HG03342 (cell line): ENCODE data around the gene FGD5.

ENCODE experiments used
- ATAC-seq: cut with Tn5 transposase; IDR thresholded peaks from one replicate; pipeline ENCODE4 v1.9.1; 2021; ENCODE audit warnings: mild to moderate bottlenecking, moderate library complexity; ENCODE audit not compliant: unreplicated experiment

The FGD5 gene

GRCh38 chr3:14922863-14923262 is 104.1 kb downstream of the FGD5 start:
- no peak for ATAC-seq

DNA sequence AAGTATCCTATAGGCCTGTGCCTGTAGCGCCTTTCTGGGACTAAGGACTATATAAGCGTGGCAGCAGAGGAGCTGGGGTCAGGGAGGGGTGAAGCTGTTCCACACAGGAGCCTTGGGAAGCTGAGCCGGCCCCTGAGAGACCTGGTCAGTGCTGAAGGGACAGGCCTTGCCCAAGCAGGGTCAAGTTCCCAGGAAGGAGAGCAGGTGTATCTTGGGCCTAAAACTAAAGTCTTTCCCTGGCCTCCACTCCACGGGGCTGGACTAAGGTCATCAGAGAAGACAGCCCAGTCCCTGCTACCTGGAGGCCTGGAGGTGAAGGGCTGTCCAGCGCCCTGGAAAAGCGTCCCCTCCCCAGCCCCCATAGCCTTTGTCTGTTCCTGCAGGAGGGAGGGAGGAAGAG is 104.7 kb downstream of the FGD5 start:
- no peak for ATAC-seq

GRCh38 chr3:14925729-14926591 is 107.2 kb downstream of the FGD5 start:
- no peak for ATAC-seq

DNA sequence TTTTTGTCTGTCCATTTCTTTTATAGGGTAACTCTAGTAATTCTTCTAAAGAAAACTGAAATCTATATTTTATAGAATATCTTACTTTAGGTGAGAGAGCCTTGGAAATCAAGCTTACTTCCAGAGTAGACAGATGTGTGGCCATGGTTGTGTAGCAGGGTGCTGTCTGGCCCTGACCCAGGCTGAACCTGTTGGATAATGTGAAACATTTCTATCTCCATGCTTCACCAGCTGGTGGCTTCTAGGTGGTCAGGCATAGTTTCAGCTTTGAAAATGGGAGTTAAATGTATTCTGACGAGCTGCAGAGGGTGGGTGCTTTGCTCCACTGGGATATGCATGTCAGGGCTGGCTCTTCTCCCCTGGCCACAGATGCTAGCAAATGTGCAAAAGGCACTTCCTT is 107.8 kb downstream of the FGD5 start:
- ATAC-seq = no peak

- ATAC-seq = no peak
These were observed 108.5 kb downstream of the FGD5 start for GRCh38 chr3:14927308-14927707.

DNA sequence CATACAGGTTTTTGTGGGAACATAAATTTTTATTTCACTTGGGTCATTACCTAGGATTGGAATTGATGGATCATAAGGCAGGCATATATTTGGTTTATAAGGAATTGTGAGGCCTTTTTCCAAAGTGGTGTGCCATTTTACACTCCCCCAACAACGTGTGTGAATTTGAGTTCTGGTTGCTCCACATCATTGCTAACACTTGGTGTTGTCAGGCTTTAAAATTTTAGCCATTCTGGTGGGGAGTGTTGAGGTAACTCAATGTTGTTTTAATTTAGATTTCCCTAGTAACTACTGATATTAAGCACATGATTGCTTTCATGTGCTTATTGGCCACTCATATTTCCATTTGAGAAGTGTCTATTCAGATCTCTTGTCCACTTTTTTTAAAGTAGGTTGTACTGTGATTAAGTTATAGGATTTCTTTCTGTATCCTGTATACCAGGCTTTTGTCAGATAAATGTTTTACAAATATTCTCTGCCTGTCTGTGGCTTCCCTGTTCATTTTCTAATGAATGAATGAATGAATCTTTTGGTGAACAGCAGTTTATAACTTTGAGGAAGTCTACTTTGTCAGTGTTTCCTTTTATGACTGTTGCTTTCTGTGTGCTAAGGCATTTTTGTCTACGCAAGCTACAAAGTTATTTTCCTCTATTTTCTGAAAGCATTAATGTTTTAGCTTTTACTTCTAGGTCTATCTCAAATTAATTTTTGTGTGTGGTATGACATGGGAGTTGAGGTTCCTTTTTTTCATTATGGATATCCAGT is 110.7 kb downstream of the FGD5 start:
- ATAC-seq = no peak

GRCh38 chr3:14933820-14934425 is 115.2 kb downstream of the FGD5 start:
- ATAC-seq = no peak

DNA sequence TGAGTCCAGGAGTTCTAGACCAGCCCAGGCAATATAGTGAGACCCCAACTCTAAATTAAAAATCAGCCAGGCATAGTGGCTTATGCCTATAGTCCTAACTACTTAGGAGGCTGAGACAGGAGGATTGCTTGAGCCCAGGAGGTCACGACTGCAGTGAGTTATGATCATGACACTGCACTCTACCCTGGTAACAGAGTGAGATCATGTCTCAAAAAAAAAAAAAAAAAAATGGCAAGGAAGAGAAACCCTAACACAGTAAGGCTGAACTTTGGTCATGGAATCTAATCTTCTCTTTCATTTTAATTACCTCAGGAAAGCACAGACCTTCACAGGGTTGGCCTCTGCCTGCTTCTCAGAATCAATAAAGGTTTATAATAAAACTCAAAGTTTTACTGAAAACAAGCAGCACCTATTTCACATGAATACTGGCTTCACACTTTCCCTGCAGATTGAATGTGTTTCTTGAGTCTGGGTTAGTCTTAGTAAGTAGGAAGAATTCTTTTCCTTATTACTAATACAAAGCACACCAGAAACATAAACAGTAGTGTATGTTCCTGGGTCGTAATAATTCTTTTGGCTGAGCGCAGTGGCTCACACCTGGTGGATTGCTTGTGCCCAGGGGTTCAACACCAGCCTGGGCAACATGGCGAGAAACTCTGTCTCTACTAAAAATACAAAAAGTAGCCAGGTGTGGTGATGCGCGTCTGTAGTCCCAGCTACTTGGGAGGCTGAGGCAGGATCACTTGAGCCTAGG is 117.0 kb downstream of the FGD5 start:
- ATAC-seq = no peak

GRCh38 chr3:14938954-14939353 is 120.2 kb downstream of the FGD5 start:
- no peak for ATAC-seq

GRCh38 chr3:14941871-14942270 is 123.1 kb downstream of the FGD5 start:
- ATAC-seq = no peak

- peak; percentile 21 for ATAC-seq
These were observed 124.3 kb downstream of the FGD5 start for GRCh38 chr3:14943042-14943441.

DNA sequence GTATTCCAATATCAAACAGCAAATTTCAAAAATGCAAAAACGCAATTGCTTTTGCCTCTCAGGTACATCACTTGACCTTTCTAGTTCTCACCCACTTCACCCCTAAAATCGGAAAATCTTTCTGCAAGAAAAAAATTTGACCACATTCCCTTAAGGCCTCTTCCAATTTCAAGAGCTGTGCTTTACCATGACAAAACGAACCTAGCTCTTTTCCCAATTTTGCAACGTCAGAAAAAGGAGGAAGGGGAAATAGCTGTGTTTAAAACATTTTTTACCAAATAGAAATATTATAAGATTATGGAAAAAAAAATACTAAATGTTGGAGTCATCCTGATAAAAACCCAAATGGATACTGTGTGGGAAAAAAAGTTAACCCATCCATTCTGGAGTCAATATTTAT is 127.5 kb downstream of the FGD5 start:
- no peak for ATAC-seq

- ATAC-seq = no peak
These were observed 128.0 kb downstream of the FGD5 start for GRCh38 chr3:14946739-14947099.

DNA sequence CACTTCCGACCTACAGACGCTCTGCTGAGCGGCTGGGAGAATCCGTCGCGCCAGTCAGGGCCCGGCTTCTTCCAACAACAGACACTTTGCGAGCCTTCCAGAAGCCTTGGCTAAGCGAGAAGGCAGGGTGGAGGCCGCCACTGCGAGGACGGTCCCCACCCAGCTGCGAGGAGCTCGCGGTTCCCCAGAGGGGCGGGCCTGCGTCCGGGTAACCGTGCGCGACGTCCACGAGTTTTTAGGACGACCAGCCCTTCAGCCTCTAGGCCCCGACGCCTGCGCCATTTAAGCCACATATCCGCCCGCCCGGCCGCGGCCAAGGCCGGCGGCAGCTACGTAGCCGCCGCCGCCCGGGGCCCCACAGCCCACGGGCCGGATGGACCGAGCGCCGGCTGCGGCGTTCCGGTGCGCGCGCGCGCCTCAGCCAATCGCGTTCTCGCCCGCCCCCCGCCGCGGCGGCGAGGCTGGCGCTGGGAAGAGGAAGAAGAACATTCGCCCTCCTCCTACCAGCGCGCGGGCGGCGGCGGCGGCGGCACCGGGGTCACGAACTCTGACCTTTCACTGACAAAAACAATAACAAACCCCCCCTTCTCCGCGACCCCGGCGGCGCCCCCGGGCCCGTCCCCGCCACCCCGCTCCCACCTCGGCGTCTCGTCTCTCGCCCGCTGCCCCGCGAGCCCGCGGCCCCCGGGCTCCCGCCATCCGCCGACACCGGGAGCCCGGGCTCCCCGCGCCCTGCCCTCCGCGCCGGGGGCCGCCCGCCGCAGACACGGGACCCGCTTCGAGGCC is 128.5 kb downstream of the FGD5 start, which contains the start of gene NR2C2:
Gene NR2C2 (plus strand): TSS at position 484 of the 786 bp plus-strand sequence. CDS start 56,332 bp downstream, outside the sequence.
- ATAC-seq = peak; percentile 45

GRCh38 chr3:14947886-14948608 is 129.3 kb downstream of the FGD5 start:
- peak; percentile 87 for ATAC-seq

DNA sequence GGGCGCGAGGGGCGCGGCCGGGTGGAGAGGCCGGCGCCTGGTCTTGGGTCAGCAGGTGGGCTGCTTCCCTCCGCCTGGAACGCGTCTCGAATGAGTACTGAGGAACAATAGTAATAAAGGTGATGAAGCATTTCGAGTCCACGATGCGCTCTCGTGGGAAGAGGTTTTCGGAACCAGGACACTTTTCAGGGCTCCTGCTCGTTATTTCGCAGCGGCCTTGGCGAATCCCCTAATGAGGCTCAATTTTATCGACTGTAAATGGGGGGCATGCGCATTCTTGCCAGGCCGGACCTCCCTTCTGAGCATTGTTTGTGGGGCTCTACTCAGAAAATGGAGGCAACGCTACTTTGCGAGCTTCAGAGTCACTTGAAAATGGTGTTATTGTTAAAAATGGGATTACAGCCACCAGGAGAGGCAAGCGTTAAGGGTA is 129.9 kb downstream of the FGD5 start:
- no peak for ATAC-seq

GRCh38 chr3:14949126-14949525 is 130.4 kb downstream of the FGD5 start:
- no peak for ATAC-seq

DNA sequence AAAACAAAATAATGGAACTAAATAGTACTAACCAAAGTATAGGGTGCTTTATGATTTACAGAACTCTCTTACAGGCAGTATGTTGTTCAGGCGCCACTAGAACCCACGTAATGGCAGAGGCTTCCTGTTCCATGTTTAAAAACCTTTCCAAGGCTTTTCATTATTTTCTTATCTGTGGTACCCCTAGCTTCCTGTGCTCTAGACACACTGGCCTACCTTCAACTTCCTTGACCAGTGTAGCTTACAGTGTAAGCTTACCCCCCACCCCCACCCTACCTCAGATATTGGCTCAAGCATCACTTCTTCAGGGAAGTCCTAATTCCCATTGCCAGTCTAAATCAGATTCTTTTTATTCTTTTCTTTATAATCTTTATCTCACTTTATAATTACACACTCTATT is 131.5 kb downstream of the FGD5 start:
- ATAC-seq = no peak

- no peak for ATAC-seq
These were observed 138.4 kb downstream of the FGD5 start for GRCh38 chr3:14957153-14957552.
